ENCODE data around the gene GPBP1.
"Not testable (repeated sequence)": the region's sequence is repeated elsewhere in the genome, so short reads cannot be mapped to it uniquely, and the experiment has no call there.

GPBP1 gene

DNA sequence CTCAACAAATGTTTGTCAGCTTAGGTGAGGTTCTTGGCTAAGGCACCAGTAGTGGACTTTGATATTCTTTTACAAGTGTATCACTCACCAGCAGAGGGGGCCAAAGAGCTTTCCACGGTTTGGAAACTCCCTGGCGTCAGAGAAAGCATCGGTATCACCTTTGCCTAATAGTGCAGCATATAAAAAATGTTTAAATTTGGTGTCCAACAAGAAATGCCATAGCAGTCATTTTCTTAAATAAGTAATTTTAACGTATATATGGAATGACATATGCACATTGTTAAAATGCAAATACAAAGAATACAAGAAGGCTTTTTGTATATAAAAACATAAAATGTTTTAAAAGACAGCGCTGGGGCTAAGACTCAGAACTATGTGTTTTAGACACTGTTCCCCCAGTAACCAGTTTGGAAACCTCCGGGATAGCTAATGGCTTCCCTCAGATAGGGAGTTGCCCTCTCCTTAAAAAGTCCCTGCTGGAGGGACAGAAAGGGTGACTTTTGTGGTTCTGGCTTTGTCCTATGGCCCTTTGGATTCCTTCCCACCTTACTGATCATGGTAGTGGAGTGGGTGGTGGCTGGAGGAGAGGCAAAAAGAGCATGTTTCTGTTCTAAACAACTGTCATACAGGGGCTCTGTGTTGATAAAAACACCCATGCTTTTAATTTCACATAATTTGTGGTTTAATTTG, 124.6 kb downstream of the GPBP1 start:
- H3K4me1 ChIP-seq (ENCODE audit: control insufficient read depth, low read depth, low read length): peaks cover 12% of the 10 kb centered on the region
- H3K9ac ChIP-seq (ENCODE audit: low read length): no peak overlapping the region
- H3K9me3 ChIP-seq (ENCODE audit: control insufficient read depth, low read depth, low read length): no peaks in the 10 kb centered on the region
- H3K27ac ChIP-seq (ENCODE audit: low read length): no peak overlapping the region
- no peaks in the 10 kb centered on the region for H3K27me3 ChIP-seq (ENCODE audit: control insufficient read depth, insufficient read depth, low read length)
- H3K4me3 ChIP-seq (ENCODE audit: low read length): no peak overlapping the region
- H3K36me3 ChIP-seq (ENCODE audit: control insufficient read depth, low read depth, low read length): no peaks in the 10 kb centered on the region

GRCh38 chr5:57298985-57299491, 125.2 kb downstream of the GPBP1 start:
- H3K27ac ChIP-seq (ENCODE audit: low read length): no peak overlapping the region
- no peaks in the 10 kb centered on the region for H3K9me3 ChIP-seq (ENCODE audit: control insufficient read depth, low read depth, low read length)
- no peak overlapping the region for H3K4me3 ChIP-seq (ENCODE audit: low read length)
- H3K9ac ChIP-seq (ENCODE audit: low read length): no peak overlapping the region
- H3K27me3 ChIP-seq (ENCODE audit: control insufficient read depth, insufficient read depth, low read length): no peaks in the 10 kb centered on the region
- peaks cover 6% of the 10 kb centered on the region for H3K4me1 ChIP-seq (ENCODE audit: control insufficient read depth, low read depth, low read length)
- no peaks in the 10 kb centered on the region for H3K36me3 ChIP-seq (ENCODE audit: control insufficient read depth, low read depth, low read length)

DNA sequence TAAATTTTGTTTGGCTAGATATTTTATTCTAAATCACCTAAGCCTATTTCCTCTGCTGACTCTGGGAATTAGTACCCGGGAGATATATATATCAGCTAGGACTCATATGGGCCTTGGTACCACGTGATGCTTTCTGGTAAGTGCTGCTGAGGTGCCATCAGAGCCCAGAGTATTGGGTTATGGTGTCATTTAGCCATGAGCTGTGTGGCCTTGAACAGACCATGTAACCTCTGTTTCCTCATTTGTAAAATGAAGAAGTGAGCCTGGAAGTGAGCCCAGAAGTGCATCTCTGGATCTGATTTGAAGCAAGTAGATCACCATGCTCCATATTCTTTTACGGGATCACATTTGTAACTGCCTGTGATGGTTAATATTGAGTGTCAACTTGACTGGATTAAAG, 126.1 kb downstream of the GPBP1 start:
- H3K27ac ChIP-seq (ENCODE audit: low read length): no peak overlapping the region
- no peaks in the 10 kb centered on the region for H3K9me3 ChIP-seq (ENCODE audit: control insufficient read depth, low read depth, low read length)
- no peaks in the 10 kb centered on the region for H3K27me3 ChIP-seq (ENCODE audit: control insufficient read depth, insufficient read depth, low read length)
- H3K4me3 ChIP-seq (ENCODE audit: low read length): no peak overlapping the region
- no peaks in the 10 kb centered on the region for H3K4me1 ChIP-seq (ENCODE audit: control insufficient read depth, low read depth, low read length)
- H3K36me3 ChIP-seq (ENCODE audit: control insufficient read depth, low read depth, low read length): no peaks in the 10 kb centered on the region
- H3K9ac ChIP-seq (ENCODE audit: low read length): no peak overlapping the region

DNA sequence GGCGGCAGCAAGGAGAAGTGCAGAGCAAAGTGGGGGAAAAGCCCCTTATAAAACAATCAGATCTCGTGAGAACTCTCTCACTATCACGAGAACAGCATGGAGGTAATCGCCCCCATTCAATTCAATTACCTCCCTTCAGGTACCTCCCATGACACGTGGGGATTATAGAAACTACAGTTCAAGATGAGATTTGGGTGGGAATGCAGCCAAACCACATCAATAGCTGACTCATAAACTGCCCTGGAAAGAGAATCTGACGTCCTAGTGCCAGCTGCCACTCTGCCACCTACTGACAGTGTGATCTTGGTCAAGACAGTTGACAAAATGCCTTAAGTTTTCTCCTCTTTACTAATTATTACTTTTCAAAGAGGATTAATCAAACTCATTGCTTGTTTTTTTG, 128.3 kb downstream of the GPBP1 start:
- Histone ChIP-seq H3K9ac (ENCODE audit: low read length) (no peak overlapping the region), H3K27me3 (ENCODE audit: control insufficient read depth, insufficient read depth, low read length) (no peaks in the 10 kb centered on the region), H3K36me3 (ENCODE audit: control insufficient read depth, low read depth, low read length) (no peaks in the 10 kb centered on the region), H3K4me1 (ENCODE audit: control insufficient read depth, low read depth, low read length) (no peaks in the 10 kb centered on the region), H3K4me3 (ENCODE audit: low read length) (no peak overlapping the region), H3K9me3 (ENCODE audit: control insufficient read depth, low read depth, low read length) (peaks cover 10% of the 10 kb centered on the region), H3K27ac (ENCODE audit: low read length) (no peak overlapping the region)

DNA sequence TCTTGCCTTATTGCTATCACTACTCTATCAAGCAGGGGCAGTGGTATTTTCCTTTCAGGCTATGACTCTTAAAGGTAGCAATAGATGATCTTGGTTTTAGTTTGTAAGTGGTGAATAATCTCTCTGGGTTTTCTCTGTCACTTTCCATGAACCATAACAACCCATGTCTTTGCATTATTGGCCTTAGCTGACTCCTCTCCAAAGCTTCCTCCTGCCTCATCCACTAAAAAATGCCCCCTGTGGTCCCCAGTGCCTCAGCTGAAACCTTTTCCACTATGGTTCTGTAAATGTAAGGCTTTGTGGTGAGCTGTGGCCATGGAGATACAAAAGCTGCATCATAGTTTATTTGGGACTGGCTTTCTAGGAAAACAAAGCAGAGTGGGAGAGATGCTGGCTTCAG, 128.8 kb downstream of the GPBP1 start:
- Histone ChIP-seq H3K27ac (ENCODE audit: low read length) (no peak overlapping the region), H3K9ac (ENCODE audit: low read length) (no peak overlapping the region), H3K4me1 (ENCODE audit: control insufficient read depth, low read depth, low read length) (no peaks in the 10 kb centered on the region), H3K9me3 (ENCODE audit: control insufficient read depth, low read depth, low read length) (peaks cover 10% of the 10 kb centered on the region), H3K4me3 (ENCODE audit: low read length) (no peak overlapping the region), H3K36me3 (ENCODE audit: control insufficient read depth, low read depth, low read length) (no peaks in the 10 kb centered on the region), H3K27me3 (ENCODE audit: control insufficient read depth, insufficient read depth, low read length) (no peaks in the 10 kb centered on the region)

DNA sequence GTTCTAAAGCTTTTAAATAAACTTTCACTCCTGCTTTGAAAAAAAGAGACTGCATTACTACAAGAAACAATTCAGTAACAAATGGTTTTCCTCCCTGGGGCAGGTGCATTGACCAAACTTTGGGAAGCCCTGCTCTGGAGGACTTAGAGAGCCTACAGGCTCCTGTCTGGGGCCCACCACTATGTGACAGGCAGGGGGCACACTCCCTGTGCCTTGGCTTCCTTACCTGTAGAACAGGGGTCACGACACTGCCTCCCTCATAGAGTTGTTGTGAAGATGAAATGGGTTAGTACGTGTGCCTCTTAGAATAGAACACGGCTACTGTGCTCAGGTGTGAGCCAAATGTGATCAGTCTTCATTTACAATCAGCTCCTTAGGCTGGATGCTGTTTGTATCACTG, 130.1 kb downstream of the GPBP1 start:
- H3K4me1 ChIP-seq (ENCODE audit: control insufficient read depth, low read depth, low read length): no peaks in the 10 kb centered on the region
- peaks cover 10% of the 10 kb centered on the region for H3K9me3 ChIP-seq (ENCODE audit: control insufficient read depth, low read depth, low read length)
- no peak overlapping the region for H3K27ac ChIP-seq (ENCODE audit: low read length)
- H3K4me3 ChIP-seq (ENCODE audit: low read length): no peak overlapping the region
- no peaks in the 10 kb centered on the region for H3K36me3 ChIP-seq (ENCODE audit: control insufficient read depth, low read depth, low read length)
- H3K9ac ChIP-seq (ENCODE audit: low read length): no peak overlapping the region
- no peaks in the 10 kb centered on the region for H3K27me3 ChIP-seq (ENCODE audit: control insufficient read depth, insufficient read depth, low read length)

GRCh38 chr5:57304931-57305330, 131.1 kb downstream of the GPBP1 start:
- no peak overlapping the region for H3K4me3 ChIP-seq (ENCODE audit: low read length)
- H3K9me3 ChIP-seq (ENCODE audit: control insufficient read depth, low read depth, low read length): peaks cover 10% of the 10 kb centered on the region
- H3K36me3 ChIP-seq (ENCODE audit: control insufficient read depth, low read depth, low read length): no peaks in the 10 kb centered on the region
- H3K27me3 ChIP-seq (ENCODE audit: control insufficient read depth, insufficient read depth, low read length): no peaks in the 10 kb centered on the region
- no peak overlapping the region for H3K9ac ChIP-seq (ENCODE audit: low read length)
- no peaks in the 10 kb centered on the region for H3K4me1 ChIP-seq (ENCODE audit: control insufficient read depth, low read depth, low read length)
- no peak overlapping the region for H3K27ac ChIP-seq (ENCODE audit: low read length)

DNA sequence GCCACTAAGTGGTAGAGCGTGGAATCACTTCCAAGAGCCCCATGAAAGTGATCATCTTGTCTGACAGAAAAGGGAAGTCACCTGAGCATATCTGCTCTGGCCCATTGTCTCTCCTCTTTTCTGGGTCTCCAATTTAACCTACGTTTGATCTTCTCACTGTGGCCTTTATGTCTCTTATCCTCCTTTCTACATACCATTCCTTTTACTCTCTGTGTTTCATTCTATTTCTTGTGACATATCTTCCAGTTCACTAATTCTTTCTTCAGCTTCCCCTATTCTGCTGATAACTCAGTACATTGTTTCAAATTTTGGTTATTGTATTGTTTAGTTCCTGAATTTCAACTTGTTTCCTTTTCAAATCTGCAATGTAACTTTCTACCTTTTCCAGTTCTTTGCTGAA, 132.5 kb downstream of the GPBP1 start:
- H3K4me3 ChIP-seq (ENCODE audit: low read length): no peak overlapping the region
- no peak overlapping the region for H3K9ac ChIP-seq (ENCODE audit: low read length)
- no peak overlapping the region for H3K27ac ChIP-seq (ENCODE audit: low read length)
- no peaks in the 10 kb centered on the region for H3K27me3 ChIP-seq (ENCODE audit: control insufficient read depth, insufficient read depth, low read length)
- H3K9me3 ChIP-seq (ENCODE audit: control insufficient read depth, low read depth, low read length): peaks cover 10% of the 10 kb centered on the region
- no peaks in the 10 kb centered on the region for H3K4me1 ChIP-seq (ENCODE audit: control insufficient read depth, low read depth, low read length)
- H3K36me3 ChIP-seq (ENCODE audit: control insufficient read depth, low read depth, low read length): no peaks in the 10 kb centered on the region

- no peak overlapping the region for H3K4me3 ChIP-seq (ENCODE audit: low read length)
- H3K9ac ChIP-seq (ENCODE audit: low read length): no peak overlapping the region
- no peaks in the 10 kb centered on the region for H3K4me1 ChIP-seq (ENCODE audit: control insufficient read depth, low read depth, low read length)
- H3K27me3 ChIP-seq (ENCODE audit: control insufficient read depth, insufficient read depth, low read length): no peaks in the 10 kb centered on the region
- H3K36me3 ChIP-seq (ENCODE audit: control insufficient read depth, low read depth, low read length): no peaks in the 10 kb centered on the region
- peaks cover 10% of the 10 kb centered on the region for H3K9me3 ChIP-seq (ENCODE audit: control insufficient read depth, low read depth, low read length)
- H3K27ac ChIP-seq (ENCODE audit: low read length): no peak overlapping the region
Measured at GRCh38 chr5:57307516-57307915, 133.7 kb downstream of the GPBP1 start.

- H3K9me3 ChIP-seq (ENCODE audit: control insufficient read depth, low read depth, low read length); H3K4me1 ChIP-seq (ENCODE audit: control insufficient read depth, low read depth, low read length); H3K27me3 ChIP-seq (ENCODE audit: control insufficient read depth, insufficient read depth, low read length); H3K9ac ChIP-seq (ENCODE audit: low read length); H3K36me3 ChIP-seq (ENCODE audit: control insufficient read depth, low read depth, low read length); H3K4me3 ChIP-seq (ENCODE audit: low read length); H3K27ac ChIP-seq (ENCODE audit: low read length): not testable (repeated sequence)
Measured at GRCh38 chr5:57309022-57309421, 135.2 kb downstream of the GPBP1 start.

- Histone ChIP-seq H3K4me1 (ENCODE audit: control insufficient read depth, low read depth, low read length) (no peaks in the 10 kb centered on the region), H3K36me3 (ENCODE audit: control insufficient read depth, low read depth, low read length) (no peaks in the 10 kb centered on the region), H3K9me3 (ENCODE audit: control insufficient read depth, low read depth, low read length) (peaks cover 7% of the 10 kb centered on the region), H3K27me3 (ENCODE audit: control insufficient read depth, insufficient read depth, low read length) (no peaks in the 10 kb centered on the region), H3K9ac (ENCODE audit: low read length) (no peak overlapping the region), H3K27ac (ENCODE audit: low read length) (no peak overlapping the region), H3K4me3 (ENCODE audit: low read length) (no peak overlapping the region)
Measured at GRCh38 chr5:57311251-57311650, 137.4 kb downstream of the GPBP1 start.

DNA sequence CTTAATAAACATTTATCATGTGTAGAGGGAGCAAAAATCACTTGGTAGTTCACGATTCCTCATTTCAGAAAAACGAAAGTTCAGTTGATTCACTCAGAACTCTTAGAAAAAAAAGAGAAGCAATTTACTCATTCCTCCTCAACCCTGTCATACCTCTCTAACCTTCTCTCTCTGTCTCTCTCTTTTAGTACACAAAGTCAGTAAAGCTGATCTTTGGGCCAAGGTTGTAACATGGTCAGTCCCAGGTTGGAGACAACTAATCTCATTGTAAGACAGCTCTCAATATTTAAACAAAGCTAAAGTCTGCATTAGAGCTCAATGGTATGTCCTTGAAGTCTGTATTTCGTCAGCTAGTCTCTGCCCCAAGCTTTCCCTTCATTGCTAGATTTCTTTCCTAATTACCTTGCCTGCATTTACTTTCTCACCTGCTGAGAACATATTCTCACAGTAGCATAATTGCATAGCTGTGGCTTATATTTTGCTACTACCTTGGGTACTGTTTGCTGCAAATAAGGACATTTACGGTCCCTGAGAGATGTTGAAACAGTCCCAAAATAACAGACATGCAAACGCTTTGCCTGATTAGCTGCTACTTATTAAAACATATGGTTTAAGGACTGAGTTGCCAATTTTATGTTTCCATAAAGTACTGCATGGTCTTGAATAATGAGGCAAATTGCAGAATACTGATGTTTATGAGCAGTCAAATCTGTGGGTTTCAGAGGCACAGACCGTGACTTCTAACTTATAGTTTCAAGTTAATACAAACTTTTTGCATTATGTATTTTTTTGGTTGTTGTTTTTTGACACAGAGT, 138.3 kb downstream of the GPBP1 start:
- H3K9me3 ChIP-seq (ENCODE audit: control insufficient read depth, low read depth, low read length): no peaks in the 10 kb centered on the region
- H3K4me3 ChIP-seq (ENCODE audit: low read length): no peak overlapping the region
- H3K27me3 ChIP-seq (ENCODE audit: control insufficient read depth, insufficient read depth, low read length): no peaks in the 10 kb centered on the region
- no peaks in the 10 kb centered on the region for H3K4me1 ChIP-seq (ENCODE audit: control insufficient read depth, low read depth, low read length)
- no peaks in the 10 kb centered on the region for H3K36me3 ChIP-seq (ENCODE audit: control insufficient read depth, low read depth, low read length)
- no peak overlapping the region for H3K9ac ChIP-seq (ENCODE audit: low read length)
- no peak overlapping the region for H3K27ac ChIP-seq (ENCODE audit: low read length)

Data from iPS-18a (cell line).